Left lung (tissue), 10 donors: ENCODE results near the gene FMNL3. TPM values are rescaled to one million over a fixed set of nuclear protein-coding genes. Genes with fewer than 3 reads are reported as not detected.

Source experiments
- ATAC-seq: fragments of 200-7000 bp; cut with Tn5 transposase; one replicate; pipeline ENCODE4 v1.9.1; 2020; ENCODE audit warnings: moderate library complexity
- DNase-seq, 4 donors: peaks; one replicate each; pipeline ENCODE4 v3.0.0-alpha.2; 2013 to 2020
- H3K27ac ChIP-seq, 2 donors: fragments of 200-600 bp; sonication (generic) in 1 of 2; one replicate each; pipeline versions ENCODE4 v1.5.0 to v1.8.0; 2020 to 2021
- H3K27me3 ChIP-seq, 2 donors: fragments of 200-600 bp; sonication (generic) in 1 of 2; one replicate each; pipeline versions ENCODE4 v1.5.0 to v1.8.0; 2020 to 2021
- H3K36me3 ChIP-seq, 2 donors: fragments of 200-600 bp; sonication (generic) in 1 of 2; one replicate each; pipeline versions ENCODE4 v1.5.0 to v1.8.0; 2020 to 2021
- H3K4me1 ChIP-seq, 2 donors: fragments of 200-600 bp; one replicate each; pipeline ENCODE4 v1.8.0; 2021
- H3K4me3 ChIP-seq, 2 donors: fragments of 200-600 bp; sonication (generic) in 1 of 2; one replicate each; pipeline versions ENCODE4 v1.5.0 to v1.8.0; 2020 to 2021; ENCODE audit warnings: mild to moderate bottlenecking in 1 of 2
- H3K9me3 ChIP-seq, 2 donors: fragments of 200-600 bp; sonication (generic) in 1 of 2; one replicate each; pipeline versions ENCODE4 v1.5.0 to v1.8.0; 2020 to 2021
- intact Hi-C, 2 donors: fragments of 100-400 bp; cut with DNase I; formaldehyde crosslinking; loops; one replicate each; pipeline versions ENCODE4 v1.11.2 to v1.14.2; 2022
- polyA plus RNA-seq, 6 donors: library from polyadenylated mRNA; unstranded; fragments of 120-200 nt; gene quantifications; one replicate each; pipeline ENCODE4 v1.2.1, GENCODE V29; 2013; ENCODE audit not compliant: insufficient read length in 6 of 6
- total RNA-seq, 2 donors: library from RNA; stranded (reverse); fragmentation: NEBNext Ultra II Directional; extraction: Animal tissue kit (Norgen Biotek cat#: 25700); gene quantifications; one replicate each; pipeline ENCODE4 v1.2.1, GENCODE V29; 2021
- TF ChIP-seq, protein P1 (sequence below), 2 donors: fragments of 200-600 bp; sonication (generic) in 1 of 2; IDR thresholded peaks; one replicate each; pipeline versions ENCODE4 v1.5.0 to v1.8.0; 2021; ENCODE audit warnings: antibody characterized with exemption in 2 of 2
- donor health status: DM: no; HTN: yes; CAD: no.
- donor health status: DM: no; HTN: no; CAD: no.

Gene FMNL3
- total and polyA plus RNA-seq, 8 donors = 30.0 to 61.7 (median 57.5) TPM

DNA sequence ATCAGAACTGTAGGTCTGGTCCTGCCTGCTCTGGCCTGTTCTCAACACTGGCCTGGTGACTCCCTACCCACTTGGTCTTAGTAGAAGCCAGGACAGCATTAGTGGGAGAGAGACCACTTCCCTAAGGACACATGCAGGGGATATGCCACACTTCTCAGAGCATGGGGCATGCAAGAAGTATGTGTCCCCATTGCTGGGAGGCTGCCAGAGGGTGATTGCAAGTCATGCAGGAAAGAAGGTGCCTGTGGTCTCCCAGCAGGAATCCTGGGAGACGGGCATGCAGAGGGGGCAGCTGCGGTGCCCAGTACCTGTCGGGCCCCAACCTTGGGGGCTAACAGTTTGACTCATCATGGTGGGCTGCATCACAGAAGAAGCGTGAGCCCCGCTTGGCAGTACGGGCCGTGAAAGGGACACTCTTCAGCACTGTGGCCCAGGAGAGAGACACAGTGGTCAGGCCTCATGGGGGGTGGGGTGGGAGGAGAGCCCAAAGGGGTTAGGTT is 60.8 kb downstream of the FMNL3 start:
- ATAC-seq = no peak
- Histone ChIP-seq H3K27ac (peak overlapping the region in 1 of 2 donors; percentile 72), H3K27me3 (no peaks in the 10 kb centered on the region), H3K36me3 (peaks cover 0 to 91% of the 10 kb centered on the region in 2 donors), H3K4me1 (peaks cover 11 to 49% of the 10 kb centered on the region in 2 donors), H3K4me3 (no peak overlapping the region), H3K9me3 (no peaks in the 10 kb centered on the region)
- DNase-seq = no peak
- intact Hi-C loops = no loop called here
- TF ChIP-seq, protein P1, sequence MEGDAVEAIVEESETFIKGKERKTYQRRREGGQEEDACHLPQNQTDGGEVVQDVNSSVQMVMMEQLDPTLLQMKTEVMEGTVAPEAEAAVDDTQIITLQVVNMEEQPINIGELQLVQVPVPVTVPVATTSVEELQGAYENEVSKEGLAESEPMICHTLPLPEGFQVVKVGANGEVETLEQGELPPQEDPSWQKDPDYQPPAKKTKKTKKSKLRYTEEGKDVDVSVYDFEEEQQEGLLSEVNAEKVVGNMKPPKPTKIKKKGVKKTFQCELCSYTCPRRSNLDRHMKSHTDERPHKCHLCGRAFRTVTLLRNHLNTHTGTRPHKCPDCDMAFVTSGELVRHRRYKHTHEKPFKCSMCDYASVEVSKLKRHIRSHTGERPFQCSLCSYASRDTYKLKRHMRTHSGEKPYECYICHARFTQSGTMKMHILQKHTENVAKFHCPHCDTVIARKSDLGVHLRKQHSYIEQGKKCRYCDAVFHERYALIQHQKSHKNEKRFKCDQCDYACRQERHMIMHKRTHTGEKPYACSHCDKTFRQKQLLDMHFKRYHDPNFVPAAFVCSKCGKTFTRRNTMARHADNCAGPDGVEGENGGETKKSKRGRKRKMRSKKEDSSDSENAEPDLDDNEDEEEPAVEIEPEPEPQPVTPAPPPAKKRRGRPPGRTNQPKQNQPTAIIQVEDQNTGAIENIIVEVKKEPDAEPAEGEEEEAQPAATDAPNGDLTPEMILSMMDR (IDR thresholded peaks at IDR 0.05) = no peak

DNA sequence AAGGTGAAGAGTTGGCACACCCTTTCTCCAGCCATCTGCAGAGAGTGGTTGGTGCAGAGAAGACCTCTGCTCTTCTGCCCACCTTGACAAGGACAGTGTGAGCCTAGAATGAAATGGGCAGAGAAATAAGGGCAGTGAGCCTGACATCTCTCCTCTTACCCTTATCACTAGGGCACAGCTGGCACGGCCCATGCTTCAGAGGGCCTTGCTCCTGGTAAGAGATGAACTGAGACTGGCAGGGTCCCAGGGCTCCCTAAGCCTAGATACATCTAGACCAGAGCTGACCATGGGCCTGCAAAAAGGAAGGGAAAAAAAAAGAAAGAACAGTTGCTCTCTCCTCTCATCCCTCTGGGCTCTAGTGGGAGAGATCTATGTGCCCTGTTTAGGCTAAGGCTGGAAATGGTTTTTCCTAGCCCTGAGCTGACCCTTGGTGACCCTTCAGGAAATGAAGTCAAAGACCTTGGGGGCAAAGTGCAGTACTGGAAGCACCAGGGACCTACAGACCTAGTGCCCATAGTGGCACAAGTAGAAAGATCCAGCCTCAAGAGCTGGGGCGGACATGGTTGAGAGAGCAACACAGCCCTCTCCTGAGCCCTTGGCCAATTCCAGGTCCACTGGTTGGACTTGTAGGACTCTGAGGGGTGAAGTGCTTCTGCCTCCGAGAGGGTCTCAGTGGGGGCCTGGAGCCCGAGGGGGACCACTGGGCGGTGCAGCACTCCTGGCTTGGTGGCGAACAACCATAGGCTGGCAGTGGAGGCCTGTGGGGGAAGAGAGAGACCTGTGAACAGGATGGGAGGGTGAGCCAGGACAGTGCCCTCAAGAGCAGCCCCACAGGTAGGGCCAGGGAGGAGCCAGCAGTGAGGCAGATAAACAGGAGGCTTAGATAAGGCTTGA is 61.8 kb downstream of the FMNL3 start:
- Histone ChIP-seq H3K27me3 (no peaks in the 10 kb centered on the region), H3K4me3 (no peak overlapping the region), H3K4me1 (peaks cover 11 to 49% of the 10 kb centered on the region in 2 donors), H3K27ac (peak overlapping the region in 1 of 2 donors; percentile 72), H3K36me3 (peaks cover 0 to 83% of the 10 kb centered on the region in 2 donors), H3K9me3 (no peaks in the 10 kb centered on the region)
- intact Hi-C loops = loop anchor here in 1 of 2 donors (2.0 kb wide), 1 partner anchor 63 kb away; no protein-coding TSS in a partner anchor
- ATAC-seq (no peak), DNase-seq (no peak)
- TF ChIP-seq, protein P1 (IDR thresholded peaks at IDR 0.05) = no peak

DNA sequence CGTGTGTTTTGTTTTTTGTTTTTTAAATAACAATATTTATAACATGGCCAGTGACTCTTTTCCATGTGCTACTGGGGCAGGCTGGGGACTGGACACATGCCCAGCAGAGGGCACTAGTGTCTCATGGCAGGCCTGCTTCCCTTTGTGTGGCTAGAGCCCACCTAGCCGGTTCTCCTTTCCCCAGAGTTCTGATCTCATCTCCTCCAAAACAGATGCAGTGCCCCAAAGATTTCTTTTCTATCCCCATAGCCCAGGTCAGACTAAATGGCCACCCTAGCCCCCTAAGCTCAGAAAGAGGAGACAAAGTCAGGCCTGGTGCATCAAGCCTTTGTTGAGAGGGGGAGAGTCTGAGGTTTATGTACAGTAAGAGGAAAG is 62.6 kb downstream of the FMNL3 start:
- peaks cover 0 to 75% of the 10 kb centered on the region in 2 donors for H3K36me3 ChIP-seq
- ATAC-seq (peak; percentile 84), DNase-seq (peak; percentile 72 to 88 (median 84))
- H3K9me3 ChIP-seq = no peaks in the 10 kb centered on the region
- TF ChIP-seq, protein P1 (IDR thresholded peaks at IDR 0.05) = peak; percentile 92 to 95
- peaks cover 11 to 49% of the 10 kb centered on the region in 2 donors for H3K4me1 ChIP-seq
- no peaks in the 10 kb centered on the region for H3K27me3 ChIP-seq
- H3K27ac ChIP-seq = peak overlapping the region in 1 of 2 donors; percentile 24
- intact Hi-C loops = loop anchor here in 1 of 2 donors (2.0 kb wide), 1 partner anchor 64 kb away; no protein-coding TSS in a partner anchor
- no peak overlapping the region for H3K4me3 ChIP-seq

- ATAC-seq (no peak), DNase-seq (no peak)
- Histone ChIP-seq H3K27ac (no peak overlapping the region), H3K9me3 (no peaks in the 10 kb centered on the region), H3K36me3 (peaks cover 0 to 70% of the 10 kb centered on the region in 2 donors), H3K27me3 (no peaks in the 10 kb centered on the region), H3K4me1 (peaks cover 11 to 47% of the 10 kb centered on the region in 2 donors), H3K4me3 (no peak overlapping the region)
- intact Hi-C loops = loop anchor here in 1 of 2 donors (2.0 kb wide), 1 partner anchor 65 kb away; no protein-coding TSS in a partner anchor
- TF ChIP-seq, protein P1 (IDR thresholded peaks at IDR 0.05) = no peak
Observed at GRCh38 chr12:49643961-49644619, 63.1 kb downstream of the FMNL3 start.
